HepG2 (cell line): ENCODE results near the gene VAPA. TPM values are rescaled to one million over a fixed set of nuclear protein-coding genes. Genes with fewer than 3 reads are reported as not detected.
A peak's percentile ranks its signal among the peaks of the same experiment; 100 is the strongest.

Experiments
- ARID2 ChIP-seq: sonication (generic); formaldehyde crosslinking; IDR thresholded peaks from 2 replicates; pipeline ENCODE4 v1.8.1; 2022; ENCODE audit warnings: mild to moderate bottlenecking, missing genetic modification reagents, borderline replicate concordance
- ATRX ChIP-seq: sonication (generic); formaldehyde crosslinking; IDR thresholded peaks from 2 replicates; pipeline ENCODE4 v1.4.0; 2020; ENCODE audit warnings: missing genetic modification reagents, borderline replicate concordance
- EP300 ChIP-seq, 3 experiments: sonication (generic) in 1 of 3; formaldehyde crosslinking in 1 of 3; IDR thresholded peaks; 2 replicates each; pipeline versions ENCODE4 v1.5.1 to v1.6.1; 2011 to 2020; ENCODE audit warnings: low read depth in 2 of 3, low read length in 2 of 3, borderline replicate concordance in 1 of 3, improper control_type of control experiment in 1 of 3, mild to moderate bottlenecking in 1 of 3, missing genetic modification reagents in 1 of 3, moderate library complexity in 1 of 3
- ESRRA ChIP-seq: sonication (generic); formaldehyde crosslinking; IDR thresholded peaks from 2 replicates; pipeline ENCODE4 v1.5.1; 2020; ENCODE audit warnings: mild to moderate bottlenecking, low read depth, missing genetic modification reagents
- FOSL1 ChIP-seq: sonication (generic); formaldehyde crosslinking; IDR thresholded peaks from 2 replicates; pipeline ENCODE4 v1.9.0; 2021; ENCODE audit warnings: missing genetic modification reagents, borderline replicate concordance
- HMGXB3 ChIP-seq: sonication (generic); formaldehyde crosslinking; IDR thresholded peaks from 2 replicates; pipeline ENCODE4 v1.4.0; 2020; ENCODE audit warnings: missing genetic modification reagents, borderline replicate concordance
- NFE2 ChIP-seq: sonication (generic); formaldehyde crosslinking; IDR thresholded peaks from 2 replicates; pipeline ENCODE4 v1.4.0; 2020; ENCODE audit warnings: missing genetic modification reagents
- RAD21 ChIP-seq: fragments of 450-650 bp; formaldehyde crosslinking; IDR thresholded peaks from 2 replicates; pipeline ENCODE4 v1.5.0; 2020; ENCODE audit warnings: mild to moderate bottlenecking
- STAT5B ChIP-seq: sonication (generic); formaldehyde crosslinking; IDR thresholded peaks from 2 replicates; pipeline ENCODE4 v1.4.0; 2020; ENCODE audit warnings: missing genetic modification reagents
- ZBTB26 ChIP-seq: IDR thresholded peaks from 2 replicates; pipeline ENCODE4 v1.6.1; 2016; ENCODE audit warnings: missing compliant biosample characterization, missing genetic modification reagents, borderline replicate concordance
- ZNF121 ChIP-seq: sonication (generic); formaldehyde crosslinking; IDR thresholded peaks from 2 replicates; pipeline ENCODE4 v1.5.0; 2020; ENCODE audit warnings: mild to moderate bottlenecking, missing genetic modification reagents
- ZNF276 ChIP-seq: sonication (generic); formaldehyde crosslinking; IDR thresholded peaks from 2 replicates; pipeline ENCODE4 v1.4.0; 2020; ENCODE audit warnings: mild to moderate bottlenecking, low read depth, missing genetic modification reagents
- ZNF496 ChIP-seq: sonication (generic); formaldehyde crosslinking; IDR thresholded peaks from 2 replicates; pipeline ENCODE4 v1.8.1; 2023; ENCODE audit warnings: mild to moderate bottlenecking, moderate library complexity, missing genetic modification reagents; ENCODE audit not compliant: insufficient replicate concordance
- ZNF652 ChIP-seq: IDR thresholded peaks from 2 replicates; pipeline ENCODE4 v1.6.1; 2016; ENCODE audit warnings: low read depth, borderline replicate concordance
- polyA plus RNA-seq, 8 experiments: library from polyadenylated mRNA; depleted of rRNA in 3 of 8; stranded (reverse) in 7 of 8; unstranded in 1 of 8; fragments of >200 nt; fragmentation: Illumina TruSeq in 4 of 8; extraction: Trizol in 4 of 8; gene quantifications; 2 replicates each; pipeline versions ENCODE4 v1.2.1 to v1.2.3, GENCODE V29; 2011 to 2016; ENCODE audit warnings: low read depth in 4 of 8, missing spikeins in 1 of 8, mixed read lengths in 1 of 8; ENCODE audit not compliant: insufficient read depth in 1 of 8
- total RNA-seq, 5 experiments: library from RNA; depleted of rRNA; stranded (reverse); fragments of >200 nt; fragmentation: Illumina TruSeq; extraction: Trizol; gene quantifications; 2 replicates each; pipeline ENCODE4 v1.2.3, GENCODE V29; 2016; ENCODE audit warnings: low read depth in 1 of 5
- TF ChIP-seq, protein P1 (sequence below): sonication (generic); formaldehyde crosslinking; IDR thresholded peaks from 2 replicates; pipeline ENCODE4 v1.4.0; 2020; ENCODE audit warnings: missing genetic modification reagents
- TF ChIP-seq, protein P2 (sequence below): sonication (generic); formaldehyde crosslinking; IDR thresholded peaks from 2 replicates; pipeline ENCODE4 v1.8.1; 2023; ENCODE audit warnings: mild to moderate bottlenecking, moderate library complexity, missing genetic modification reagents

VAPA gene
- total and polyA plus RNA-seq, 2 of the 13 experiments (the other 11 are each of a cell fraction or from before 2014, with no cell fraction given), result 167 to 294 TPM

- TF ChIP-seq ZBTB26 (CRISPR knock-in tag) (0 out of 2 replicates have a peak, but pooled peaks have one; percentile 31), STAT5B (CRISPR knock-in tag) (no peak), RAD21 (CRISPR knock-in tag) (0 out of 2 replicates have a peak, but pooled peaks have one; percentile 16), ZNF496 (CRISPR knock-in tag) (no peak), ZNF276 (CRISPR knock-in tag) (no peak), FOSL1 (CRISPR knock-in tag) (peak; percentile 93), ZNF652 (peak; percentile 99), ZNF121 (no peak), HMGXB3 (CRISPR knock-in tag) (0 out of 2 replicates have a peak, but pooled peaks have one; percentile 25), ARID2 (no peak), ESRRA (CRISPR knock-in tag) (peak; percentile 79; the same call in 1 of the 2 replicates), NFE2 (peak; percentile 85), EP300 (IDR thresholded peaks at IDR 0.05; ENCODE audit: low read depth in 2 of 2, low read length in 2 of 2) (peak; percentile 74 to 97), EP300 (CRISPR knock-in tag; IDR thresholded peaks at IDR 0.05; ENCODE audit: borderline replicate concordance) (peak; percentile 95), ATRX (CRISPR knock-in tag) (no peak)
- TF ChIP-seq, protein P1, sequence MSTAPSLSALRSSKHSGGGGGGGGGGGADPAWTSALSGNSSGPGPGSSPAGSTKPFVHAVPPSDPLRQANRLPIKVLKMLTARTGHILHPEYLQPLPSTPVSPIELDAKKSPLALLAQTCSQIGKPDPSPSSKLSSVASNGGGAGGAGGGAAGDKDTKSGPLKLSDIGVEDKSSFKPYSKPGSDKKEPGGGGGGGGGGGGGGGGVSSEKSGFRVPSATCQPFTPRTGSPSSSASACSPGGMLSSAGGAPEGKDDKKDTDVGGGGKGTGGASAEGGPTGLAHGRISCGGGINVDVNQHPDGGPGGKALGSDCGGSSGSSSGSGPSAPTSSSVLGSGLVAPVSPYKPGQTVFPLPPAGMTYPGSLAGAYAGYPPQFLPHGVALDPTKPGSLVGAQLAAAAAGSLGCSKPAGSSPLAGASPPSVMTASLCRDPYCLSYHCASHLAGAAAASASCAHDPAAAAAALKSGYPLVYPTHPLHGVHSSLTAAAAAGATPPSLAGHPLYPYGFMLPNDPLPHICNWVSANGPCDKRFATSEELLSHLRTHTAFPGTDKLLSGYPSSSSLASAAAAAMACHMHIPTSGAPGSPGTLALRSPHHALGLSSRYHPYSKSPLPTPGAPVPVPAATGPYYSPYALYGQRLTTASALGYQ (CRISPR knock-in tag), result peak; percentile 58; the same call in 1 of the 2 replicates
- TF ChIP-seq, protein P2, sequence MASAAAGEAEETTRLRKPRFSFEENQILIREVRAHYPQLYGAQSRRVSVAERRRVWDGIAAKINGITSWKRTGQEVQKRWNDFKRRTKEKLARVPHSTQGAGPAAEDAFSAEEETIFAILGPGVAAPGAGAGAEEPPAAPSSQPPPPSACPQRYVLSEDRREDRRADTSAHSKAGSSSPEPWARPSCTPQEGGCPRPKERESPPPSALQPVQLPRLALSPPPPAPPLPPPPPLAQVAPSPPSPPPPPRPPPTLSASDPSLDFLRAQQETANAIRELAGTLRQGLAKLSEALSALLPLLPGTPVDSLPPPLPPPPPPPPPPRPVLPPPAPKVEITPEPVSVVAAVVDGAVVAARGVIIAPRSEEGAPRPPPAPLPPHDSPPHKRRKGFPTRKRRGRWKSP (CRISPR knock-in tag), result no peak
Observed at GRCh38 chr18:9869715-9870430, 43.9 kb upstream of the VAPA start (continued).
